ENCODE measurements around the gene WDR86. TPM values are rescaled to one million over a fixed set of nuclear protein-coding genes. Genes with fewer than 3 reads are reported as not detected.

Gene WDR86
- polyA plus RNA-seq, 1 donor (not counting 4 experiments of a cell fraction or from before 2014, with no cell fraction given): not detected

DNA sequence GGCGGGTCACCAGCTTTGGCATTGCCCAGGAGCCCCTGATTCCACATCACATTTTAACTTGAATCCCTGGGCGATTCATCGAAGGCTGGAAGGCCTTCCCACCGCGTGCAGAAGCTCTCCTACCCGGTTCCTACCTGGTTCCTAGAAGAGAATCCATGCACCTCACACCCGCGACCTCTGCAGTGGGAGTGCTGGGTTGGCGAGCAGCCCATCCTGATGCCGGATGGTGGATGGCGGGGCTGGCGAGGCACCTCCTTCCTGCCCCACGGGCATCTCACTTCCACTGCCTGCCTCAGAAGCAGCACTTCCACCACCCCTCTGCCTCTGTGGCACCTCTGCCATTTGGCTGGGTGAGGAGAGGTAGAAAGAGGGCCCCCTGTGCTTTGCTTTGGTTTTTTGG lies 36.2 kb downstream of the WDR86 start:
- no peaks in the 10 kb centered on the region for H3K27me3 ChIP-seq (ENCODE audit: control insufficient read depth, extremely low read depth, insufficient read depth, low read length)
- H3K4me1 ChIP-seq (ENCODE audit: control insufficient read depth, extremely low read depth, insufficient read depth, low read length): no peaks in the 10 kb centered on the region
- dilution Hi-C loops (cut with MboI; ENCODE audit: extremely low pct_ligation_motif_present, low sequenced_read_pairs): no loop called here
- peaks cover 3 to 25% of the 10 kb centered on the region in 2 experiments for H3K36me3 ChIP-seq (ENCODE audit: control insufficient read depth in 2 of 2, extremely low read depth in 1 of 2, insufficient read depth in 2 of 2, low read length in 2 of 2)
- no peaks in the 10 kb centered on the region for H3K79me2 ChIP-seq (ENCODE audit: control insufficient read depth, insufficient read depth, low read length)
- no peak for FAIRE-seq
- no peak overlapping the region for H3K4me3 ChIP-seq (ENCODE audit: control insufficient read depth in 2 of 3, extremely low read depth in 1 of 3, insufficient read depth in 2 of 3, low read depth in 1 of 3, low read length in 3 of 3)
- no peak for TF ChIP-seq EZH2 (IDR thresholded peaks at IDR 0.05; ENCODE audit: low read length)
- TF ChIP-seq, protein P1, sequence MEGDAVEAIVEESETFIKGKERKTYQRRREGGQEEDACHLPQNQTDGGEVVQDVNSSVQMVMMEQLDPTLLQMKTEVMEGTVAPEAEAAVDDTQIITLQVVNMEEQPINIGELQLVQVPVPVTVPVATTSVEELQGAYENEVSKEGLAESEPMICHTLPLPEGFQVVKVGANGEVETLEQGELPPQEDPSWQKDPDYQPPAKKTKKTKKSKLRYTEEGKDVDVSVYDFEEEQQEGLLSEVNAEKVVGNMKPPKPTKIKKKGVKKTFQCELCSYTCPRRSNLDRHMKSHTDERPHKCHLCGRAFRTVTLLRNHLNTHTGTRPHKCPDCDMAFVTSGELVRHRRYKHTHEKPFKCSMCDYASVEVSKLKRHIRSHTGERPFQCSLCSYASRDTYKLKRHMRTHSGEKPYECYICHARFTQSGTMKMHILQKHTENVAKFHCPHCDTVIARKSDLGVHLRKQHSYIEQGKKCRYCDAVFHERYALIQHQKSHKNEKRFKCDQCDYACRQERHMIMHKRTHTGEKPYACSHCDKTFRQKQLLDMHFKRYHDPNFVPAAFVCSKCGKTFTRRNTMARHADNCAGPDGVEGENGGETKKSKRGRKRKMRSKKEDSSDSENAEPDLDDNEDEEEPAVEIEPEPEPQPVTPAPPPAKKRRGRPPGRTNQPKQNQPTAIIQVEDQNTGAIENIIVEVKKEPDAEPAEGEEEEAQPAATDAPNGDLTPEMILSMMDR (optimal IDR thresholded peaks at IDR 0.05 in 1 of 3, IDR thresholded peaks at IDR 0.05 in 1 of 3, conservative IDR thresholded peaks at IDR 0.05 in 1 of 3; ENCODE audit: extremely low read depth in 1 of 3, insufficient read depth in 2 of 3, low read length in 3 of 3): no peak
- no peaks in the 10 kb centered on the region for H3K9me3 ChIP-seq (ENCODE audit: control insufficient read depth, low read depth, low read length)
- H3K9ac ChIP-seq (ENCODE audit: control insufficient read depth, extremely low read depth, insufficient read depth, low read length): no peak overlapping the region
- DNase-seq (ENCODE audit: low read depth, low spot score): no peak
- no peaks in the 10 kb centered on the region for H4K20me1 ChIP-seq (ENCODE audit: control insufficient read depth, extremely low read depth, insufficient read depth, low read length)
- H2AFZ ChIP-seq (ENCODE audit: control insufficient read depth, low read length): no peak overlapping the region
- no peak overlapping the region for H3K4me2 ChIP-seq (ENCODE audit: control insufficient read depth, extremely low read depth, insufficient read depth, low read depth, low read length)
- H3K9me1 ChIP-seq (ENCODE audit: control insufficient read depth, extremely low read depth, insufficient read depth, low read length): no peaks in the 10 kb centered on the region
- H3K27ac ChIP-seq (ENCODE audit: control insufficient read depth, insufficient read depth, low read length): no peak overlapping the region

DNA sequence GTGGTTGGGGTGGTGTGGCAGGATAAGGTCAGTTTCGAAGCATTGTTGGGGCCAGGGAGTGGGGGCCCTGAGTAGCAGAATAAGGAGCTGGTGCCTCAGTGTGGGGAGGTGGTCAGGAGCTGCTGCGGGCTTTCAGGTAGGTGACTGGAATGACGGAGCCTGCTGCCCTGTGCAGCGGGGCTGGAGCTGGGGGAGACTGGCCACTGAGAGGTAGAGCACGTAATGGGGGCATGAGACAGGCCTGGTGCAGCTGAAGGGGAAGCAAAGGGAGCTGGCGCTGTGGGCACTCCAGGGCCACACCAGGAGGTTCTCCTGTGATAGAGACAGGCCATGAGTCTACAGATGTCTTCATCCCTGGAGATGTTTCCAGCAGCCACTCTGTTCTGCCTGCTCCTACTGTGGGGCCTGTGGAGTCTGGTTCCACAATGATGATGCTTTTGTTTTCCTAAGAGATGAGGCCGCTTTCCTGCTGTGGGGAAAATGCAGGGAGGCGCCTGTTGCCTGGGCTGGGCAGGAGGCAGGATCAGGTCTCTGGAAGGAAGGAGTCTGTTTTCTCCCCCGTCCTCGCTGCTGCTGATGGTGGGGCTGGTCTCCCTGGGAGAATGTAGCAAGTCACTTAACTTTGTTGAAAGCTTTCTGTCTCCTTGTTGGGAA lies 37.1 kb downstream of the WDR86 start:
- H3K4me1 ChIP-seq (ENCODE audit: control insufficient read depth, extremely low read depth, insufficient read depth, low read length): no peaks in the 10 kb centered on the region
- dilution Hi-C loops (cut with MboI; ENCODE audit: extremely low pct_ligation_motif_present, low sequenced_read_pairs): no loop called here
- H3K9ac ChIP-seq (ENCODE audit: control insufficient read depth, extremely low read depth, insufficient read depth, low read length): no peak overlapping the region
- peaks cover 0 to 22% of the 10 kb centered on the region in 2 experiments for H3K36me3 ChIP-seq (ENCODE audit: control insufficient read depth in 2 of 2, extremely low read depth in 1 of 2, insufficient read depth in 2 of 2, low read length in 2 of 2)
- FAIRE-seq: no peak
- H3K4me2 ChIP-seq (ENCODE audit: control insufficient read depth, extremely low read depth, insufficient read depth, low read depth, low read length): no peak overlapping the region
- H3K27me3 ChIP-seq (ENCODE audit: control insufficient read depth, extremely low read depth, insufficient read depth, low read length): no peaks in the 10 kb centered on the region
- H4K20me1 ChIP-seq (ENCODE audit: control insufficient read depth, extremely low read depth, insufficient read depth, low read length): no peaks in the 10 kb centered on the region
- no peaks in the 10 kb centered on the region for H3K9me1 ChIP-seq (ENCODE audit: control insufficient read depth, extremely low read depth, insufficient read depth, low read length)
- no peak for DNase-seq (ENCODE audit: low read depth, low spot score)
- no peak overlapping the region for H3K27ac ChIP-seq (ENCODE audit: control insufficient read depth, insufficient read depth, low read length)
- H3K79me2 ChIP-seq (ENCODE audit: control insufficient read depth, insufficient read depth, low read length): no peaks in the 10 kb centered on the region
- H2AFZ ChIP-seq (ENCODE audit: control insufficient read depth, low read length): no peak overlapping the region
- TF ChIP-seq, protein P1 (optimal IDR thresholded peaks at IDR 0.05 in 1 of 3, IDR thresholded peaks at IDR 0.05 in 1 of 3, conservative IDR thresholded peaks at IDR 0.05 in 1 of 3; ENCODE audit: extremely low read depth in 1 of 3, insufficient read depth in 2 of 3, low read length in 3 of 3): no peak
- TF ChIP-seq EZH2 (IDR thresholded peaks at IDR 0.05; ENCODE audit: low read length): no peak
- no peak overlapping the region for H3K4me3 ChIP-seq (ENCODE audit: control insufficient read depth in 2 of 3, extremely low read depth in 1 of 3, insufficient read depth in 2 of 3, low read depth in 1 of 3, low read length in 3 of 3)
- no peaks in the 10 kb centered on the region for H3K9me3 ChIP-seq (ENCODE audit: control insufficient read depth, low read depth, low read length)
